ENCODE data around the gene COP1.
"Not testable (repeated sequence)": the region's sequence is repeated elsewhere in the genome, so short reads cannot be mapped to it uniquely, and the experiment has no call there.

Gene COP1

DNA sequence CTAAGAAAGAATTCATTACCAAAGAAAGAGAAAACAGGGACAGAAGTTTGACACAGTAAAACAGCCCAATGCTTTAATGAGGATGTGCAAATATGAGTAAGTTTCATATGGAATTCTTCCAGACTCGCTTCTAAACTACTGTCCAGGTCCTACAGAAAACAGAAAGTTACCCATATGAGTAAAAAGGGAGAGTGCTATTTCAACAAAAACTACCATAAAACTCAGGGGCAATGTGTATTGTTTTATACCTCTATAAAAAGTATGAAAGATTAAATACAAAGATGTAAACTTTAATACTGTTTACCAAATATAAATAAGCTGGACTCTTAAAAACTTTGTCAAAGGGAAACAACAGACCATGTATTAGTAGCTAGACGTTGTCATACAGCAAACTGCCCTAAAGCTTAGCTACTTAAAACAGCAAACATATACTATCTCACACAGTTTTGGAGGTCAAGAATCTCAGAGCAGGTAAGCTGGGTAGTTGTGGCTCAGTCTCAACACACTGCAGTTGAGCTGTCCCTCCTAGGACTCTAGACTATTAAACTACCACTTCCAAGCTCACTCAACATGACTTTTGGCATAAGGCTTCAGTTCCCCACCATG, 174.9 kb downstream of the COP1 start:
- DNase-seq = no peak

DNA sequence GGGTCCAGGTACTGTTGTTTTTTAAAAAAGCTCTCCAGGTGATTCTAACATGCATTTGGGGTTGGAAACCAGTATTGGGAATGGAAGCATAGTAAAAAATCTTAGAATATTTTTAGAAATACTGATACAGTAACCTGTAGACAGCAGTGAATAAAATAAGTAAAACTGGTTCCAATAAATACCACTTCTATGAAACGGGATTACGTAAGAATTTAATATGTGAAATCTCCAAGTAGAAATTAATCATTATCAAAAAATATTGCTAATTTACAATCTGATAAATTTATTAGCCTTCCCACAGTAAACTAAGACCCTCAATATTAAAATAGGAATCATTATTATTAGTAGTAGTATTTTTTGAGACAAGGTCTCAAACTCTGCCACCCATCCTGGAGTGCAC, 177.5 kb downstream of the COP1 start:
- DNase-seq = no peak

GRCh38 chr1:176029155-176029554, 177.9 kb downstream of the COP1 start:
- no peak for DNase-seq

DNA sequence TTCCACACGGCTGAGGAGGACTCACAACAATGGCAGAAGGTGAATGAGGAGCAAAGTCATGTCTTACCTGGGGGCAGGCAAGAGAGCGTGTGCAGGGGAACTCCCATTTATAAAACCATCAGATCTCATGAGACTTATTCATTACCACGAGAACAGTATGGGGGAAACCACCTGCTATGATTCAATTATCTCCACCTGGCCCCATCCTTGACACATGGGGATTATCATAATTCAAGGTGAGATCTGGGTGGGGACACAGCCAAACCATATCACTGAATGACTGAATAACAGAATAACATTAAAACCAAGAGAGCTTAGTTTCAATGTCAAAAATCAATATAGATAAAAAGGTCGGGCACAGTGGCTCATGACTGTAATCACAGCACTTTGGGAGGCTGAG, 179.2 kb downstream of the COP1 start:
- not testable (repeated sequence) for DNase-seq

DNA sequence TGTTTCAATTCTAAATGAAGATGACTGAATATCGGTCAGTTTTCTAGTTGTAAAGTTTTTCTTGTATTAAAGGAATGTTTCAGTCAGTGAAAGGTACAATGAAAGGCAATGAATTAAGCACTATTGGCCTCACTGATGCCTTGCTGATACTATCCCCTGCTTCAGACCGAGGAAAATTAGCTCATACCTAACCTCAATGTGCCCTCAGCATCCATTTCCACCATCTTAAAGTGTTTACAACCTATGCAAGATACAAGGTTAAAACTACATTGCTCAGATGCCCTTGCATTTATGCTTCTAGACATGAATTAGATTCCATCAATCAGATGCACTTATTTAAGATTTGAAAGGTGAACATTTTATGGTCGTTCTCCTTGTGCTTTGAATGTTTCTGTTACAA, 184.5 kb downstream of the COP1 start:
- DNase-seq = no peak

DNA sequence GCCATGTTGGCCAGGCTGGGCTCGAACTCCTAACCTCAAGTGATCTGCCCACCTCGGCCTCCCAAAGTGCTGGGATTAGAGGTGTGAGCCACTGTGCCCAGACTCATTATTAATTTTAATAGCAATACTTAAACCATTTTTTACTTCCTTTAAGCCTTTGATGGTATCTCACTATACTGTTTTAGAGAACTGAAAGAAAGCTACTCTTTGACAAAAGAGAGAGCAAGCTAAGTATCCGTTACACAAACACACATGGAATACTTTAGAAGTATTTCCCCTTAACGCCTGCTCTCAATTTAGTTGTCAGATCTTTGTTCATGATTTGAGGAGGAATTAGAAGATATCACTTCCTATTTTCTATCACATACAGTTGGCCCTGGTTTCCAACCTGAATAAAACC, 189.4 kb downstream of the COP1 start:
- DNase-seq = no peak

- DNase-seq = no peak
Observed at GRCh38 chr1:176009951-176010350, 197.1 kb downstream of the COP1 start.

DNA sequence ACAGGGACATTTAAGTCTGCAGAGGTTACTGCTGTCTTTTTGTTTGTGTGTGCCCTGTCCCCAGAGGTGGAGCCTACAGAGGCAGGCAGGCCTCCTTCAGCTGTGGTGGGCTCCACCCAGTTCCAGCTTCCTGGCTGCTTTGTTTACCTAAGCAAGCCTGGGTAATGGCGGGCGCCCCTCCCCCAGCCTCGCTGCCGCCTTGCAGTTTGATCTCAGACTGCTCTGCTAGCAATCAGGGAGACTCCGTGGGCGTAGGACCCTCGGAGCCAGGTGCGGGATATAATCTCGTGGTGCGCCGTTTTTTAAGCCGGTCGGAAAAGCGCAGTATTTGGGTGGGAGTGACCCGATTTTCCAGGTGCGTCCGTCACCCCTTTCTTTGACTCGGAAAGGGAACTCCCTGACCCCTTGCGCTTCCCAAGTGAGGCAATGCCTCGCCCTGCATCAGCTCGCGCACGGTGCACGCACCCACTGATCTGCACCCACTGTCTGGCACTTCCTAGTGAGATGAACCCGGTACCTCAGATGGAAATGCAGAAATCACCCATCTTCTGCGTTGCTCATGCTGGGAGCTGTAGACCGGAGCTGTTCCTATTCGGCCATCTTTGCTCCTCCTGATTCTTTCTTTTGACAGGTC, 199.2 kb downstream of the COP1 start:
- DNase-seq = not testable (repeated sequence)

DNA sequence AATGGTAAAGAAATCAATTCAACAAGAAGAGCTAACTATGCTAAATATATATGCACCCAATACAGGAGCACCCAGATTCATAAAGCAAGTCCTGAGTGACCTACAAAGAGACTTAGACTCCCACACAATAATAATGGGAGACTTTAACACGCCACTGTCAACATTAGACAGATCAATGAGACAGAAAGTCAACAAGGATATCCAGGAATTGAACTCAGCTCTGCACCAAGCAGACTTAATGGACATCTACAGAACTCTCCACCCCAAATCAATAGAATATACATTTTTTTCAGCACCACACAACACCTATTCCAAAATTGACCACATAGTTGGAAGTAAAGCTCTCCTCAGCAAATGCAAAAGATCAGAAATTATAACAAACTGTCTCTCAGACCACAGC, 212.4 kb downstream of the COP1 start:
- not testable (repeated sequence) for DNase-seq

DNA sequence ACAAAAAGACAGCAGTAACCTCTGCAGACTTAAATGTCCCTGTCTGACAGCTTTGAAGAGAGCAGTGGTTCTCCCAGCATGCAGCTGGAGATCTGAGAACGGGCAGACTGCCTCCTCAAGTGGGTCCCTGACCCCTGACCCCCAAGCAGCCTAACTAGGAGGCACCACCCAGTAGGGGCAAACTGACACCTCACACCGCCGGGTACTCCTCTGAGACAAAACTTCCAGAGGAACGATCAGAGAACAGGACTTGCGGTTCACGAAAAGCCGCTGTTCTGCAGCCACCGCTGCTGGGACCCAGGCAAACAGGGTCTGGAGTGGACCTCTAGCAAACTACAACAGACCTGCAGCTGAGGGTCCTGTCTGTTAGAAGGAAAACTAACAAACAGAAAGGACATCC, 214.3 kb downstream of the COP1 start:
- DNase-seq = not testable (repeated sequence)

DNA sequence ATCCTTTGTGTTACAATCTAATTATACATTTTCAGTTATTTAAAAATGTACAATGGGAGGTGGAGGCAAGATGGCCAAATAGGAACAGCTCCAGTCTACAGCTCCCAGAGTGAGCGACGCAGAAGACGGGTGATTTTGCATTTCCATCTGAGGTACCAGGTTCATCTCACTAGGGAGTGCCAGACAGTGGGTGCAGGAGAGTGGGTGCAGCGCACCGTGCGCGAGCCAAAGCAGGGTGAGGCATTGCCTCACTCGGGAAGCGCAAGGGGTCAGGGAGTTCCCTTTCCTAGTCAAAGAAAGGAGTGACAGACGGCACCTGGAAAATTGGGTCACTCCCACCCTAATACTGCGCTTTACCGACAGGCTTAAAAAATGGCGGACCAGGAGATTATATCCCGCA, 214.9 kb downstream of the COP1 start:
- DNase-seq = not testable (repeated sequence)

DNA sequence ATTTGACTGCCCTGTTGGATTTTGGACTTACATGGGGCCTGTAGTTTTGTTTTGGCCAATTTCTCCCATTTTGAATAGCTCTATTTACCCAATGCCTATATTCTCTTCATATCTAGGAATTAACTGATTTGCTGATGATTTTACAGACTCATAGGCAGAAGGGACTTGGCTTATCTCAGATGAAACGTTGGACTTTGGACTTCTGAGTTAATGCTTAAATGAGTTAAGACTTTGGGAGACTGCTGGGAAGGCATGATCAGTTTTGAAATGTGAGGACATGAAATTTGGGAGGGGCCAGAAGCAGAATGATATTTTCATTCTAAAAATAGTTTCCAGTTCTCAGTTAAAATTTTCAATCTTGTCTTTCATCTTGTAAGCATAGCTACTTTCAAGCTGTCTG, 222.3 kb downstream of the COP1 start:
- no peak for DNase-seq

DNA sequence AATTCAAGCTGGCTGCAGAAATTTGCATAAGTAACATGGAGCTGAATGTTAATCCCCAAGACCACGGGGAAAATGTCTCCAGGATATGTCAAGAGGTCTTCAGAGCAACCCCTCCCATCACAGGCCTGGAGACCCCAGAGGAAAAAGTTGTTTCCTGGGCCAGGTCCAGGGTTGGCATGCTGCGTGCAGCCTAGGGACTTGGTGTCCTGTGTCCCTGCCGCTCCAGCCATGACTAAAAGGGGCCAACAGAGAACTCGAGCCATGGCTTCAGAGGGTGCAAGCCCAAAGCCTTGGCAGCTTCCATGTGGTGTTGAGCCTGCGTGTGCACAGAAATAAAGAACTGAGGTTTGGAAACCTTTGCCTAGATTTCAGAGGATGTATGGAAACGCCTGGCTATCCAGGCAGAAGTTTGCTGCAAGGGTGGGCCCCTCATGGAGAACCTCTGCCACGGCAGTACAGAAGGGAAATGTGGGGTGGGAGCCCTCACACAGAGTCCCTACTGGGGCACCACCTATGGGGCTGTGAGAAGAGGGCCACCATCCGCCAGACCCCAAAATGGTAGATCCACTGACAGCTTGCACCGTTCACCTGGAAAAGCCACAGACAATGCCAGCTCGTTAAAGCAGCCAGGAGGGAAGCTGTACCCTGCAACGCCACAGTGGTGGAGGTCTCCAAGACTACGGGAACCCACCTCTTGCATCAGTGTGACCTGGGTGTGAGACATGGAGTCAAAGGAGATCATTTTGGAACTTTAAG, 222.9 kb downstream of the COP1 start:
- DNase-seq = no peak

DNA sequence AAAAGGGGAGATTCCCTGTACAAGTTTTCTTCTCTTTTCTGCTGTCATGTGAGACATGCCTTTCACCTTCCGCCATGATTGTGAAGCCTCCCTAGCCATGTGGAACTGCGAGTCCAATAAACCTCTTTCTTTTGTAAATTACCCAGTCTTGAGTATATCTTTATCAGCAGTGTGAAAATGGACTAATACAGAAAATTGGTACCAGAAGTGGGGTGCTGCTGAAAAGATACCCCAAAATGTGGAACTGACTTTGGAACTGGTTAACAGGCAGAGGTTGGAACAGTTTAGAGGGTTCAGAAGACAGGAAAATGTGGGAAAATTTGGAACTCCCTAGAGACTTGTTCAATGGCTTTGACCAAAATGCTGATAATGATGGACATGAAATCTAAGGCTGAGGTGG, 223.7 kb downstream of the COP1 start:
- DNase-seq = not testable (repeated sequence)

DNA sequence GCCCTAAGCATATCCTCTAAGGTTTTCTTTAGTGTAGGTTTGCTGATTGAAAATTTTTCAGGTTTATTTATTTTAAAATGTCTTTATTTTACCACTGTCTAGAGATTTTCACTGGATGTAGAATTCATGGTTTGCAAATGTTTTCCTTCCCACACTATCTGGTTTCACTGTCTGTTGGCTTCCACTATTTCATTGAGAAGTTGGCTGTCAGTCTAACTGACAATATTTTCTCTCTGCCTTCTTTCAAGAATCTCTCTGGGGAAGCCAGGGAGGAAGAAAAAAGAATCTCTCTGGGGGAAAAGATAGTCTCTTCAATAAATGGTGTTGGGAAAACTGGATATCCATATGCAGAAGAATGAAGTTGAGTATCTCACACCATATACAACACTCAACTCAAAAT, 226.0 kb downstream of the COP1 start:
- no peak for DNase-seq

DNA sequence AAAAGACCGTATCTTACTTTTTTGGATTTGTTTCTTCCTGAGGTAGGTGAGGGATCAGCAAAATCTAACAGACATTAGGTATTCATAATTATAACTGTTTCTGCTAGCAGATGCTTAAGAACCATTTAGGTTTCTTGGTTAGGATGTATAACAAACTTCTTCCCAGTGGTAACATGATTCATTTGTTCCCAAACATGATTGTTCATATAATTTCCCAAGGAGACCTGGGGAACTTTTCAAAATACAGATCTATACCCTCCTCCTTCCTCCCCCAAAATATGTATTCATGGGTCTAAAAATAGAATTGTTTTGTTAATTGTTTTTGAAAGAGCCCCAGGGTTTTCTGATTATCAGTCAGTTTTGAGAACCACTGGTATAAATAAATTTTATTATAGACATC, 228.2 kb downstream of the COP1 start:
- no peak for DNase-seq

DNA sequence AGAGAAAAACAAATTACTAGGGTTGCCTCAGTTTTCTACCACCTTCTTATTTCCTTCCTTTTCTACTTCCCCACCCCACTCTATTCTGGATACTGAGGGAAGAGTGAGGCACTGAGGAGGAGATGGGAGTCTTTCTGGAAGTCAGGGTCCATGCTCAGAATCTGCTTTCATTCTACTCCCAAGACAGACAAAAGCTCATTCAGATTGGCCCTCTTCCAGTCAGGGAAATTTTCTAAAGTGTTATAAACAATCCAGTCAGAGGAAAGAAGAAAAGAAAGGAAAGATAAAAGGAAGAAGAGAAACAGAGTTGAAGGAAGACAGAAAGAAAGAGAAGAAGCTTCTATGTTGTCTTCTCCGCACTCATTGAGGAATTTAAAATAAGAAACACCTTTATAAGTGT, 228.6 kb downstream of the COP1 start:
- no peak for DNase-seq

DNA sequence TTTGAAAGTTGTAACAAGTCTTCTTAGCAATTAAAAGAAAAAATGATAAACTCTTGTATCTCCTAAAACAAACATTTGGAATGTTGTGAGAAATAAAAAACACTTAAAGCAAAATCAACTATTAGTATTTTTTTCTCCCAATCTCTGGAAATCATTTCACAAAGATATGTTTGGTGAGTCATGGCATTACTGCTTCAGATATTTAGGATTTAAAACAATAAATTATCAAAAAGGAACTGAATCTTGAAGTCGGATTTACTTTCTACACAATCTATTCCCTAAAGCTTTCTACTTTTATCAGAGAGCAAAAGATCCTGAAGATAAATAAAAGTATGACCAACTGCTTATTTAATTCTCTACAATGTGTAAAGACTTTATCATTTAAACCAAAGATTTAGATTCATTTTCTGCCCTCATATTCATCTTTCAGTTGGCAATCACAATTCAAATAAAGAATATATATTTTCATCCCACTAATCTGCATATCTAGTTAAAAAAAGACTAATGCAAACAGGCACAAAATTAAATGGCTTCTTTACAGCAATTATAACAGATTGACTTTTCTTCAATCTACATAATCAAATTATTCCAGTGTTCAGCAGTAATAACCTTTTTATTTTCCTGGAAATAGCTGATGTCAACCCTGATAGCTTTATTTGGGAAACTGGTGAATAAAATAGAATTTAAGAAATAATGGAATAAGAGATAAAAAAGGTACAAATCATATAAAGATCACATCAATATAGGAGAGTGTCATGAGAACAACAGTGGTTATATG, 230.0 kb downstream of the COP1 start:
- no peak for DNase-seq

DNA sequence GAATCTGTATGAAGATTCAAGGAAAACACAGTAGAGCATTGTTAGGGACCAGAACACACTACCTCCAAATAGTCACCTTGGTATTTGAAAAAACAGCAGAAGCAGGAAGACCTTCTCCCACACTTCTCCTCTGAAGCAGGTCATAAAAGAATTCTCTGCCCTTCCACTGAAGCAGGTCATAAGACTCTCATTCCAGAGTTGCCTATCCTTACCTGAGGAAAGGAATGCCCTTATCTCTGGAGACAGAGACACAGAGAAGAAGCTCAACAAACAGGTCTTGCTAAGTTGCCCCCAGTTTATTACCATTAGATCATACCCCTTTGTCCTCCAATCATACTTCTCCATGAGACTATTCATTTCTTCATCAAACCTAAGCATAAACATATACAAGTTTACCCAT, 237.9 kb downstream of the COP1 start:
- DNase-seq = no peak

GRCh38 chr1:175968486-175969172, 238.5 kb downstream of the COP1 start:
- no peak for DNase-seq

DNA sequence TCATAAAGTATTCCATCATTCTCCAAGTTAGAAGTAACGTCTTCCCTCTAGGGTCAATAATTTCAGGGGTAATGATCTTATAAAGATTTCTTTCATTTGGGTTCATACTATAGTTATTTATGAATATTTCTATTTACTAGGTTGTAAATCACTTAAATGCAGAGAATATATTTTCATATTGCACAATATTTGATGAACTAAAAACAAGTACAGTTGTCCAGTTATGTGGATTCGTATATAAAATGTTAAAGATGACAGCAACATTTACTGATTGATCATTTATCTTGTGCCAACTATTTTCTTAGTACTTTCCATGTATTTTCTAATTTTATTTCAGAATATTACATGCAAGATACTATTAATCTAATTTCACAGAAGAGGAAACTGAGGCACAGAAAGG, 243.3 kb downstream of the COP1 start:
- DNase-seq = no peak

GRCh38 chr1:175960169-175960568, 246.9 kb downstream of the COP1 start:
- no peak for DNase-seq

GRCh38 chr1:175951627-175952026, 255.5 kb downstream of the COP1 start:
- no peak for DNase-seq
